HG03025 (cell line): Measurements from ENCODE around the gene MON1B.
"Not testable (repeated sequence)": the region's sequence is repeated elsewhere in the genome, so short reads cannot be mapped to it uniquely, and the experiment has no call there.

ENCODE experiments used
- ATAC-seq: cut with Tn5 transposase; IDR thresholded peaks from one replicate; pipeline ENCODE4 v1.9.1; 2021; ENCODE audit warnings: mild to moderate bottlenecking, moderate library complexity; ENCODE audit not compliant: unreplicated experiment, low FRiP score

The MON1B gene

DNA sequence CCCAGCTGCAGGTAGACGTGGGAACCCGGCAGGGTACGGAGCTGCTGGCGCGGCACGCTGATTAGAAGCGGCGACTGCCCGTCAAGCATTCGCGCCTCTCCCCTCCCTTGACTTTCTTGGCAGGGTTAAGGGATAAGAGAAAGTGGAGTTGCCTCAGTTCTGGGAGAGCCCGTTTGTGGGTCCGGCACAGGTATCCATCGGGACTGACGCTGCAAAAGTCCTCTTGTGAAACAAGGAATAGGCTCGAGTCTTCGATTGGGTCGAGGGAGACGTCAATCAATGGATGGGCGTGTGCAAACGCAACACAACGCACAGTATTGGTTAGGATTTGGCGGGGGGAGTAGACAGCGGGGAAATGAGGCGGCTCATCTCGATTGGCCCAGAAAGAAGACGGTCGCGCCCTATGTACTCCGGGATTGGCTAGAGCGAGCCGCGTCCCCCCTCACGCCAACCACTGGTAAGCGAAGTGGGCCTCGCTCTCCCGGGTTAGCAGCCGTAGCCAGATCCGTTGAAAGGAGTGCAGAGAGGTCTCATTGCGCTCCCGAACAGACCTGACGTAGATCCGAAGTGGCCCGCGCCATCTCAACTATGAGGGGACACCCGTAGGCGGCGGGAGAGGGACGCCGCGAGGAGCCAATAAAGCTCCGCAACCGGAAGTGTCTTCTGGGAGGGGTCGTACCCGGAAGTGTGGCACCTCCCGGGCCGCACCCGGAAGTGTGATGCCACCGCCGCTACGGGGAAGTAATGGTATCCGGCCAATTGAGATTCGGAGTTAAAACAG is at the start of gene MON1B:
Gene MON1B, plus strand, starts transcription at position 713 of the 781 bp plus-strand sequence. CDS start 296 bp downstream, outside the sequence.
- peak; percentile 98 for ATAC-seq

DNA sequence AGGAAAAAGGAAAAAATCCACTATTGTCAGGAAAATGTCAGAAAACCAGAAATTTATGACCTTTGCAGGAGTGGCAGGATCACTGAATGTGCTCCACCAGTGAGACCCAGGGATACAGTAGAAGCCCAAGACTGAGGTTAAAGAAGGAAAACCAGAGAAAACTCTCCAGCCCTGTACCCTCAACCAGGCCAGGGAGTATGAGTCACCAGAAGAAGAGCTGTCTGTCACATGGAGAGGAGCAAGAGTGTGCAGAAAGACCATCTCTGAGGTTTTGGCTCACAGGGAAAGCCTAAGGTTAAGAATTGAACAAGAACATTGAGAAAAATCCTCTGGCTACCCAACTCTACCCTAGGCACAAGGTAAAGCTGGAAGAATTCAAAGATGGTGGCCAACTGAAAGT is 47.6 kb upstream of the MON1B start:
- ATAC-seq, result no peak

DNA sequence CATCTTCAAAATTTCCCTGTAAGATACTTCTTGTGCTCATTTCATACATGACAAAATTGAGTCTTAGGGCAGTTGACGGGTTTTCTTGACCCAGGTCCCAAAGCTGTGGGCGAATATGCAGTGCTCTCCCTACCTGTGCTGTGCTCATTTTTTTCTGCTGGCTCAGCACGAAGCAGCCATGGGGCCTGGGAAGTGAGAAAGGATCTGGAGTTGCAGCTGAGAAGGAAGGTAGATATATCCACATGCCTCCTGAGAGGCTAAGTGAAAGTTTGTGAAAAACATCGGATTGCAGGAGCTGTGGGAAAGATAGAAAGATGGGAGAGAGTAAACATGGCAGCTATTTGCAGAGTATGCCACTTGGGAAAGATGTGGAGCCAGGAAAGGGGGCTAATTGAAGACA is 42.9 kb upstream of the MON1B start:
- ATAC-seq, result no peak

DNA sequence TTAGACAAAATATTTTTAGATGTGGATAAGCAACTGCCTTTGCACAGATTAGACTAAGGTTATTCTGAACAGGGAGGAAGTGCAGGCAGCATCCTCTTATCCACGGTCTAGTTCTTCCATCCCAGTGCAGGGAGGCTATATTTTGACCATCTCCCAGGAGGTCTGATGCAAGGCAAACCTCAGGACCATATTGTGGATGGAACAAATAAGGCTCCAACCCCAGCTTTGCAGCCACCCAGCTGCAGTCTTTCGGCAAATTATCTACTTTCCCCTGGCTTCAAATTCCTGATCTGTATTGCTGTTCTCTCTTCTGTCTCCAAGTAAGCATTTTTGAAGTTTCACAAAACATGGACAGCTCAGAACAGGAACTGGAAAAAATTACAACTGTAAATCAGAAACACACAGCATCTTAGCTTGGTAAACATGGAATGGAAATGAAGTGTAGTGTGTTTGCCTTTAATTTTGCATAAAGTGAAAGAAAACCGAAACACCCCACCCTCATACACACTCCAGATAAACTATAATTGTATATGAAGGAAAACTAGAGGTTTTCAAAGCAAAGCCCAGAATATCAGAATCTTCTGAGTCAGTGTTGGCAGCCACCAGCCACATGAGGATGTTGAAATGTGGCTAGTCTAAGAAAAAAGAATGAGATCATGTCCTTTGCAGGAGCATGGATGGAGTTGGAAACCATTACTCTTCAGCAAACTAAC is 33.5 kb upstream of the MON1B start:
- ATAC-seq, result no peak

DNA sequence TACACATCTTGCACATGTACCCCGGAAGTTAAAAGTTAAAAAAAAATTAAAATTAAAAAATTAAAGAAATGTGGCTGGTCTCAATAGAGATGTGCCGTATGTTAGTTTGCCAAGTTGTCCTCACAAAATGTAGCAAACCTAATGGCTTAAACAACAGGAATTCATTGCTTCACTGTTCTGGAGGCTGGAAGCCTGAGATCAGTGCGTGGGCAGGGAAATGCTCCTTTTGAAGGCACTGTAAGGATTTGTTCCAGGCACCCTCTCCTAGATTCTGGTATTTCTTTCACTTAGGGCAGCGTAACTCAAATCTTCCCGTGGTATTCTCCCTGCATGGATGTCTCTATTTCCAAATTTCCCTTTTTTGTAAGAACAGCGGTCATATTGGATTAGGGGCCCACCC is 32.7 kb upstream of the MON1B start:
- no peak for ATAC-seq

DNA sequence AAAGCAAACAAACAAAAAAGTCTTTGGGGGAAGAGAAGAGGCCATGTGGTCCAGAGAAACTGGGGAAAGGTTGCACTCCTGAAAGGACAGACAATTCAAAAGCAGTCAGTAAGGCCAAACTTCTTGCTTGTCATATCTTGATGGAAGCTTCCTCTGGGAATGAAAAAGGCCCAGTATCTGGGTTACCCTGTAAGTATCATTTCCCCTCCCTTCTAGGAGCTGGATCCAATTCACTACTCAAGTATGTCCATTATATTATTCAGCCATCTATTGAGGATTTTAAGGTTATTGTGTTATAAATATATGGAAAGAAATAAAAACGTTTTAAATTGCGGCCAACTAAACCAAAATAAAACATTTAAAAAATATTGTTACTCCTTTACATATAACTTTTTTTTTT is 26.0 kb upstream of the MON1B start:
- ATAC-seq, result no peak

DNA sequence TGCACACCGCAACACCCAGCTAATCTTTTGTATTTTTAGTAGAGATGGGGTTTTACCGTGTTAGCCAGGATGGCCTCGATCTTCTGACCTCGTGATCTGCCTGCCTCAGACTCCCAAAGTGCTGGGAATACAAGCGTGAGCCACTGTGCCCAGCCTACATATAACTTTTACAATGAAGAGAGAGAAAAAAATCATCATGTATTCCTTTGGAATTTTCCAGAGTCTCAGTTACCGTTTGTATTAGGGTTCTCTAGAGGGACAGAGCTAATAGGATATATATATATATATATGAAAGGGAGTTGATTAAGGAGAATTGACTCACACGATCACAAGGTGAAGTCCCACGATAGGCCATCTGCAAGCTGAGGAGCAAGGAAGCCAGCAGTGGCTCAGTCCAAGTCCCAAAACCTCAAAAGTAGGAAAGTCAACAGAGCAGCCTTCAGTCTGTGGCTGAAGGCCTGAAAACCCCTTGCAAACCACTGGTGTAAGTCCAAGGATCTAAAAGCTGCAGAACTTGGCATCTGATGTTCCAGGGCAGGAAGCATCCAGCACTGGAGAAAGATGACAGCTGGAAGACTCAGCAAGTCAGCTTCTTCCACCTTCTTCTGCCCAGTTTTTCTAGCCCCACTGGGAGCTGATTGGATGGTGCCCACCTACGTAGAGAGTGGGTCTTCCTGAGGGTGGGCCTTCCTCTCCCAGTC is 25.3 kb upstream of the MON1B start:
- ATAC-seq, result not testable (repeated sequence)

DNA sequence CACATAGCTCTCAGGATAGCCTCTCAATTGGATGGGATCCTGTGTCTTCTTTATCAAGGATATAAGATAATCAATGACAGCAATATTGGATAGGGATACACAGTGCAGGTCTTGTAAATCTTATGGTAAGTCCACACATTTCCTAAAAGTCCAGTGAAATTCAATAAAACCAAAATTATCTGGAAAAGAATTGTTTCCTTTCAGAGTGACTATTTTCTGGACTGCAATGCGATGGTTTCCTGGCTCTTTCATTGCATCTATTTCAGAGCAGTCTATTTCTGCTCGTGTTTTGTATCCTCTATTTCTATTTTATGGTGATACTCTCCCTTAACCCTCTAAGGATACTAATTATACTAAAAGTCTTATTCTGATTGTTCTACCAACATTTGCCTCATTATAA is 24.3 kb upstream of the MON1B start:
- ATAC-seq, result no peak

GRCh38 chr16:77168901-77169300 is 22.1 kb upstream of the MON1B start:
- ATAC-seq, result no peak

DNA sequence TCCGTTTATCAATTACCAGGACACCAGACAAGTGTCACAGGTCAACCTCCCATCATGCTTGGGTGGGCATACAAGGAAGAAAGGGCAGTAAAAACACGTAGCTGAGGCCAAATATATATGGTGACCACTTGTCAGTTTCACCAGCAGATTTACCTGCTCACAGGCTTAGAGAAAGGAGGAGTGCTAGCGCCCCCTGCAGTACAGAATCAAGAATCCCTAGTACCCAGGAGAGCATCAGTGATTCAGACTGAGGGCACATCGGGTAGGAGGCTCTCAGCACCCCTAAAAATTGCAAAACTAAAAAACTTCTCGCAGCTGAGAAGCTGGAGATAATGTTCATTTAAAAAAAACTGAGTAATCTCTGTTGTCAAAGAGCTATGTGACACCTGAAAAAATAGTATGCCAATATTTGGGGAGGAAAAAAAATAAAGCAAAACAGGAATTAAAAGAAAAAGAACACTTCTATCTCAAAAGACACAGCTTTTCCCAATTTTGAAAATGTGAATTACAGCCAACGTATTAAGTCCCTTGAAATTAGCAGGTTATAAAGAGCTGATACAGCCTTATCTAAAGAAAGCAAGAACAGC is 21.2 kb upstream of the MON1B start:
- ATAC-seq, result no peak

GRCh38 chr16:77170805-77171204 is 20.2 kb upstream of the MON1B start:
- ATAC-seq, result no peak

DNA sequence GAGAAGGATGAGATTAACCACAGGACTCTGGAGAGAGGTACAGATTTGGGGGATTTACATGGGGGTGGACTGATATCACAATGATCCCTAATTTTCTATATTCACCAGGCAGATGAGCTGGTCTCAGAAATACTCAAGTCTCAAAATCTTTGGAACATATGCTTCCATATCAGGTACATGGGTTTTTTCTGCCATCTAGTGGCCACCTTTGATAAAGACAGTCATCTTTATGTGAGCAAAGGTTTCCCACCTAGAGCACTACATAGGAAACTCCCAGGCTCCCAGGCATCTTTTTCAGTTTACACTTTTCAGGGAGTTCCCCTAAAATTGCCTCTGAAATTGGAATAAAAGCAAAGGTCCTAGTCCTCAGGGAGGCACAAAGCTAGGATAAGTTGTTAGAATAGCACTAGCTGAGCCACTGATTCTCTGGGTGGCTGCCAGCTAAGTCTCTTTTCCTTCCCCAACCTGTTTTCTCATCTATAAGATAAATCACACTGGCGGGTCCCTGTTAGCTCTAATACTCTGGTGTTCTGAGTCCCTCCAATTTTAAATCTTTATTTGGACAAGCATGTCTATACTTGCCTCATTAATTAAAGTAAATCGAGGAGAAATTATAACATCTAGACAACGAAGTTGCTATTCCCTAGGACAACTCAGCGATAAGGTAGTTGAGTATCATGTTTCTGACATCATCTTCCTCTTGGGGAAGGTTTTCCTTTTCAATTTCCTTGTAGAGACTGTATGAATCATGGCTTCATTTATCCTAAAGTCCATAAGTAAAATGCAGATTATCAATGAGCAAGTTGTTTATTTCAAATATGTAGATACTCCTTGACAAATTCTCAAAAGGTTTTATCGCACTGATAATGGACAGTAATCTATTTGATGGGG is 19.0 kb upstream of the MON1B start:
- ATAC-seq, result peak; percentile 77

DNA sequence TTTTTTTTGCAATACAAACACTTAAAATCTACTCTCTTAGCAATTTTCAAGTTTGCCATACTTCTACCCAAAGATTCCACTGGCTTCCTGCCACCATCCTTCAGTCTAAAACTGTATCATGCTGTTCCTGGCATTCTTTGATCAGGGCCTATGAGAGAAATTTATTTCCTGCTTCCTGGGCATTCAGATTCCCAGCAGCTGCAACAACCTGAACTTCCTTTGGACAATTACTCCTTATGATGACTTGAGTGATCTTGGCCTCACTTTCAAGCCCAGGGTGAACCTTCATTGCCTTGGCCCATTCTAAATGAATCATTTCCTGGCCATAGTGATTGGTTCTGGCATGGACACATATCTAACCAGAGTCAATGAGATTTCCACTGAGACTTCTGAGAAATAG is 18.0 kb upstream of the MON1B start:
- ATAC-seq, result no peak

- no peak for ATAC-seq
Observed at GRCh38 chr16:77183137-77183536, 7.9 kb upstream of the MON1B start.

DNA sequence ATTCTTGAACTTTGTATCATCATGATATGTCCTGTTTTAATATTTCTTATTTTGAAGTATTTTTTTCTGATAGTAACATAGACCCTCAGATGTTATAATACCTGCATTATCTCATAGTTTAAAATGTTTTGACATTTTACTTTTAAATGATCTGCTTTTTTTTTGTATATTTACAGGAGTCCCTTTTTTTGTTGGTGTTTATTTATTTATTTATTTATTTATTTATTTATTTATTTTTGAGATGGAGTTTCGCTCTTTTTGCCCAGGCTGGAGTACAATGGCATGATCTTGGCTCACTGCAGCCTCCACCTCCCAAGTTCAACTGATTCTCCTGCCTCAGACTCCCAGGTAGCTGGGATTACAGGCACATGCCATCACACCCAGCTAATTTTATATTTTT is 4.7 kb upstream of the MON1B start:
- ATAC-seq, result not testable (repeated sequence)

- no peak for ATAC-seq
Observed at GRCh38 chr16:77190190-77190477, 856 bp upstream of the MON1B start.

DNA sequence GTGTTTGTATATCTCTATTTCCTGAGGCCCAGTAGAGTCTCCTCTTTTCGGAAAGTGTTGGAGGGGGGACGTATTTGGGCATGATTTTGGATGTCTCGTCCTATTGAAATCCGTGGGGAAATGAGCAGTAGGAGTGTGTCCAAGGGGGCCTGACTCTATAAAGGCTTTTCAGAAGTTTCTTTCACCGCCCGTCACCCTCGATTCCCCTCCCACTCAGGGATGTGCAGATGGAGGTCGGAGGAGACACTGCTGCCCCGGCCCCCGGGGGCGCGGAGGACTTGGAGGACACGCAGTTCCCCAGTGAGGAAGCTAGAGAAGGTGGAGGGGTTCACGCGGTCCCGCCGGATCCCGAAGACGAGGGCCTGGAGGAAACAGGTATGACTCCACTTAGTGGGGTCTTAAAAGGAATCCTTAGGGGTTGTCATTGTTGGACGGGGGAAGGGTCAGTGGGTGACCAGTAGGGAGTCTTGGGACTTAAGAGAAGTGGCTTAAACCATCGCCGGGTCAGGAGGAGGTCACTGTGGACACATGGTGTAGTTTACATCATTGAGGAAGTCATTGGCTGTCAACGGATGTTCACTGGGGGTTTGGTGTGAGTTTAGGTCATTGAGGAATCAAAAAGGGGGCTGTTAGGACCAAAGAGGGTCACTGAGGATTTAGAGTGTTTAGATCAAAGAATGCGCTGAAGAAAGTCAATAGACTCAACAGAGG is 424 bp downstream of the MON1B start:
- peak; percentile 1 for ATAC-seq

DNA sequence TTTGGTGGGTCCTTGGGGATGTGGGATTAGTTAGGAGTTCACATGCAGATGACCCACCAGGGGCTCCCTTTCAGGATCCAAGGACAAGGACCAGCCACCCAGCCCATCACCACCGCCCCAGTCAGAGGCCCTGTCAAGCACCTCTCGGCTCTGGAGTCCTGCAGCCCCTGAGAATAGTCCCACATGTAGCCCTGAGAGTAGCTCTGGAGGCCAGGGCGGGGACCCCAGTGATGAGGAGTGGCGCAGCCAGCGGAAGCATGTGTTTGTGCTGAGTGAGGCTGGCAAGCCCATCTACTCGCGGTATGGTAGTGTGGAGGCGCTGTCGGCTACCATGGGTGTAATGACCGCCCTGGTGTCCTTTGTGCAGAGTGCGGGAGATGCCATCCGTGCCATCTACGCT is 2.4 kb downstream of the MON1B start:
- ATAC-seq, result no peak

GRCh38 chr16:77194295-77195231 is 3.6 kb downstream of the MON1B start:
- ATAC-seq, result no peak
